ENCODE data around the gene KEL.

- TF ChIP-seq POLR2AphosphoS5 (IDR thresholded peaks at IDR 0.05; ENCODE audit: low read depth, low read length) (no peak), CTCF (IDR thresholded peaks at IDR 0.05 in 2 of 3, conservative IDR thresholded peaks at IDR 0.05 in 1 of 3; ENCODE audit: borderline replicate concordance in 1 of 3, insufficient read depth in 1 of 3, low read depth in 2 of 3, low read length in 2 of 3) (no peak)
Observed at GRCh38 chr7:142894985-142895593, 67.1 kb downstream of the KEL start.

Measured in HCT116 (cell line).